HG03045 (cell line): Measurements from ENCODE around the gene ABHD14A.
A peak's percentile ranks its signal among the peaks of the same experiment; 100 is the strongest.

Source experiments
- ATAC-seq: cut with Tn5 transposase; IDR thresholded peaks from one replicate; pipeline ENCODE4 v1.9.1; 2021; ENCODE audit warnings: mild to moderate bottlenecking, moderate library complexity; ENCODE audit not compliant: unreplicated experiment

The ABHD14A gene

DNA sequence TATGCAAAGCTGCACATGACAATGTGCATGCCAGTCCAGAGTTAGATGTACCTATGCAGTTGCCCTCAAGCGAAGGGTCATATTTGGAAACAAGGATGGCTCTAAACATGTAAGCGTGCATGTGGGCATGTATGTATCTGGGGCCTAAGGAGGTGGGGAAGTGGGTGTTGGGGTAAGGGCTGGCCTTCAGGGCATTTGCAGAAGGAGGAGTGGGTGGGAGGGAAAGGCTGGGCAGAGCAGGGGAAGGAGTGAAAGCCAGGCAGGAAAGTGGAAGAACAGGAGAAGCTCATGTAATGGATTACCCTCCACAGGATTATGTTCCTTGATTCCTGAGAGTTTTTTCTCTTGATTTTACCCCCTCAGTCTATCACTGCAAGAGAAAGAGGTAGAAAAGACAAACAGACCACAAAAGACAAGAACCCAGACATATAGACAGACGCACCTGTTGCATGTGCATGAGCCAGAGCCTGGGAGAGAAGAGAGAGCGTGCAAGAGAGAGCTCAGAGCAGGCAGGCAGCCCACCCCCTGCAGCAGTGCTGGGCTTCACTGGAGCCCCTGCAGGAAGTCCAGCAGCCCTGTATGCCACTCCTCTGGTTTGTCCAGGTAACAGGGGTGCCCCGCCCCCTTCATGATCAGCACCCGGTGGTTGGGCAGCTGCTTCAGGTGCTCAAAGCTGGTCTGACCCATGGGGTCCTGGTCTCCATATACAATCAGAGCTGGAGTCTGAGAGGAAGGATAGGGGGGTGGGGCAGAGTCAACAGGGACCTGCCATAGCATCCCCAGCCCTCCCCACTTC is 5.8 kb upstream of the ABHD14A start:
- ATAC-seq, result no peak

DNA sequence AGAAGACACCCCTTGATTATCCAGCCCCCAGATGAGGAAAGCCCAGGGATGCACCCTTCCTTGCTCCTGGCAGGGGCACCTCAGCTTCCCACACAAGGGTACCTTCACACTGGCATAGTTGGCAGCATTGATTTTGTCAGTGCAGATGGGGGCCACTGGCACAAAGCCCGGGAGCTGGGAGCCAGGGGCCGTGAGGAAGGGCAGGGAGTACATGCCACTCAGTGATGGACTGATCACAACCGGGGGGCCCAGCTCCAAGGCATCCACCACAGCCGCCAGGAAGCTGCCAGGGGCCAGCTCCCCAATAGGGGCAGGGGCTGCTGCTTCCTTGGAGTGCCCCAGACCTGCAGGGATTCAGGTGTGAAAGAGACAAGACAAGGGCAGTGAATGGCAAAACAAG is 5.0 kb upstream of the ABHD14A start:
- ATAC-seq, result no peak

DNA sequence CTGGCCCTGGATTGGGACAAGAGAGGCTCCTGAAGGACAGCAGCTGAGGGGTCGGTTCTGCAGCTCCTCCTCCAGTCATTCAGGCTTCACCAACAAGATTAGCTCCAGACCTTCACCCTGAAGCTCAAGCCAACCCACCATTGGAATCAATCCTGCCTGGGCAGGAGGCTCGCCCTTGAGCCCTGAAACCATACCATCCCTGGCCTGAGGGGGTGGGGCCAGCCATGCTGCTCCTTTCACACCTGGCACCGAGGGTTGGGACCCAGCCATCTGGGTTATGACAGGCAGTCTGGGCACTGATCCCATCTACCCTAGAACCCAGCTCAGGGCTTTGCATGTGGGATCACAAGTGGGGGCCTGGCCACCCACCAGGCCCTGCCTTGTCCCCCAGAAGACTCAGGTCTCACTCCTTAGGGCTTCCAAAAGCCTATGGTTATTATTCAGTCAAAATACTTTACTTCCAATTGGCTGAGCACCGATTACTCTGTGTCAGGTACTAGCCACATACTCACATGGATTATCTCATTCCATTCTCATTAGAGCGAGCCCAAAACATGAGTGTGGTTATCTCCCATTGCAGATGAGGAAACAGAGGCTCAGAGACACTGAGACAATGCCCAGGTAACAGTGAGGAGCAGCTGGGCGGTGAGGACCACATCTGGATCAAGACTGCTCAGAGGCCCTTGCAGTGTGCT is 4.1 kb upstream of the ABHD14A start:
- no peak for ATAC-seq

DNA sequence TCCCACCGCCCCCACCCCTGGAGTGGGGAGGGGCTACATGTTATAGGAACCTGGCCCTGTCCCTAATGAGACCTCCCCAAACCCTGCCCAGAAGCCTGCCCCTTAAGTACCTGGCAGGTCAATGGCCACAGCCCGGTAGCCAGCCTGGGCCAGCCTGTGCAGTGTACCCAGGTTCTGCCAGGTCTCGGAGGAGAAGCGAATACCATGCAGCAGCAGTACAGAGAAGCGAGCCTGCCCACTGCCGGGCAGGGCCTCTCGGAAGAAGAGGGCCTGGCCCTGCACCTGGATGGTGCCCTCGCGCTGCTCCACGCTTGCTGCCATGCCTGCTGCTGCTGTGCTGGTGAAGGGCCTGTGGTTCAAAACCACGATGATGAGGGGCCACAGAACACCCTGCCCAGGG is 3.5 kb upstream of the ABHD14A start:
- no peak for ATAC-seq

GRCh38 chr3:51974277-51974962 is 444 bp upstream of the ABHD14A start:
- peak; percentile 10 for ATAC-seq

DNA sequence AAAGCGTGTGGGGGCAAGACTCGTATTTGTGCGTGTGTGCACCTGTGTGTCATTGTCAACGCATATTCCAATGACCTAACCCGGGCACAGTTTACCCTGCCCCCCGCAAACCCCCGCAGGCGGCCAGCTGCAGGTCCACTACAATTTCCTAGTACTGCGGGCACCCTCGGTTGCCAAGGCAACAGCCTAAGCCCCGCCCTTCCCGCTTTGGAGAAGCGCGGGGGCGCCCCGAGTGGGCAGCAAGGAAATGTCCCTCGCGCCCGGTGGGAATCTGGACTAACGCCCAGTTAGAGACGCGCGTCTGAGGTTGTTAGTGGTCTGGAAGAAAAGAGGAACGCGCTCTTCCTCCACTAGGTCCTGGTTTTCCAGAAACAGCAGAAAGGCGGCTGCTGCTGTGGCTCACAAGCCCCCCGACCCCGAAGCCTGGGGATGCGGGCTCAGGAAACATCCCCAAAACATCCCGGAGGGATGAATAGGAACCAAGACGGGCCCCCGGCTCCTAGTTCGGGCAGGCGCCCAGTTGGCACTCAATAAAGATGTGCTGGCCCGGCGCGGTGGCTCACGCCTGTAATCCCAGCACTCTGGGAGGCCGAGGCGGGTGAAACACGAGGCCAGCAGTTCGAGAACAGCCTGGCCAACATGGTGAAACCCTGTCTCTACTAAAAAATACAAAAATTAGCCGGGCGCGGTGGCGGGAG is 1.1 kb downstream of the ABHD14A start:
- ATAC-seq, result no peak

GRCh38 chr3:51977446-51978142 is 2.7 kb downstream of the ABHD14A start:
- no peak for ATAC-seq

DNA sequence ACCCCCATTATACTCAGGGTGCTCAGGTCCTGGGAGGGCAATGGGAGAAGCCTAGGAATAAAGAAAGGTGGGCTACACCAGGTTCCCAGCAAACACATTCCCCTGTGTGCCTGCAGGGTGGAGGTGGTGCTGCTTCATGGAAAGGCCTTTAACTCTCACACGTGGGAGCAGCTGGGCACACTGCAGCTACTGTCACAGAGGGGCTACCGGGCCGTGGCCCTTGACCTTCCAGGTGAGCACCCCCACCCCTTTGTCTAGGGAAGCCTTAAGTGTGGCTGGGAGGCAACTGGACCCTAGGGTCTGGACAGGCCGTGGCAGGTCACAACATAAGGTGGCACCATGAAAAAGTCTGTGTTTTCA is 3.3 kb downstream of the ABHD14A start:
- no peak for ATAC-seq

DNA sequence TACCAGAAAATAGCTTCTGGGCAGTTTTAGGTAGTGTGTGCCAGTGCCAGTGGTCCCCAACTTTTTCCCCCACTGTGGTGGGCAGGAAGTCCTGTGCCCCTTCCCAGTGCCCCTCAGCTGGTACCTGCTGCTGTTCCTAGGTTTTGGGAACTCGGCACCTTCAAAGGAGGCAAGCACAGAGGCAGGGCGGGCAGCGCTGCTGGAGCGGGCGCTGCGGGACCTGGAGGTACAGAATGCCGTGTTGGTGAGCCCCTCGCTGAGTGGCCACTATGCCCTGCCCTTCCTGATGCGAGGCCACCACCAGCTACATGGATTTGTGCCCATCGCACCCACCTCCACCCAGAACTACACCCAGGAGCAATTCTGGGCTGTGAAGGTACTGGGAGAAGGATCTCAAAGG is 5.4 kb downstream of the ABHD14A start:
- no peak for ATAC-seq

DNA sequence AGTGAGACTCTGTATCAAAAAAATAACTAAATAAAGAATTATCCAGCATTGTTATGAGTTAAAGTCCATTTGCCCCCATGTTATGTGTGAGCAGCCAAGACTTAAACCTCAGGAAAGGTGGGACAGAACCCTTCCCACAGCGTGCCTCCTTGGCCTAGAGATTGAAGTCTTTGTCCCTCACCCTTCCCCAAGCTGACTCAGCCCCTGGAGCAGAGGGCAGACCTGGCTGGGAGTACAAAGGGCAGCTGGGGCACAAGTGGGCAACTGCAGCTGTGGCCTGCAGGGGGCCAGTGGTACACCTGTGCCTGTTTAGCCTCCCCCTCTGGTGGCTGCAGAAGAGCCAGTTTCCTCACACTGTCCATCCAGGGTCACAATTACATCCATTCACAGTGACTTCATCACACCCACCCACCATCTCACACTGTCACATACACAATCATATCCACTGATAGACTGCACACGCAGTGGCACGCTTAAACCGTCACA is 7.5 kb downstream of the ABHD14A start:
- peak; percentile 26 for ATAC-seq

DNA sequence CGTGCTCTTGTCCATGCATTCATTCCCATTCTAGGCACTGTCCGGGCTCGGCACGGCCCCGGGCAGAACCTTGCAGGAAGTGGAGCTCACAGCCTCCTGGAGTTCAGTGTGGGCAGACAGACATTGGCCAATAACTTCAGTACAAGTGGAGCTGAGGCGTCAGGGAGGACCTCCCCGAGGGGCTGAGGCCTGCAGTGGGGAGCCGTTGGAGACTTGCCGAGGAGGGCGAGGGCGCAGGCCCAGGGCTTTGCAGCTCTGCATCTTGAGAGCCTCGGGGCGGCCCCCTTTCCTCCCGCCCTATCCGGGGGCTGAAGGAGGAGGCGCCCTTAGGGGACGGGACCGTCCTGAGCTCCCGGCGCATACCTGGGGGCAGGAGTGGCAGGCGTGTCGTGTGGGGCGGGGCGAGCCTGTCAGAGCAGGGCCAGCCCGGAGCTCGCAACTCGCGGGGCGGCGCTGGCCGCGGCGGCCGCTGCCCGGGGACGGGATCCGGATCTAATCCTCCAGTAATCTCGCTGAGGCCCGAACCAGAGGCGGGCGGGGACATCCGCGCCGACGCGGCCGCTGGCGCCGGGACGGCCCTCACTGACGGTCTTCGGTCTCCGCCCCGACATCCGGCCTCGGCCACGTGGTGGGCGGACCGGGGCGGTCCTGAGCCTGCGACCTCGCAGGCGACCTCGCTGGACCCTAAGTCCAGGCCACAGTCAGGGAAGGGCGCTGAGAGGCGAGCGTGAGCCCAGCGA is 8.1 kb downstream of the ABHD14A start, which contains the start of gene ACY1:
Gene ACY1, plus strand, starts transcription at position 698 of the 740 bp plus-strand sequence. CDS start 530 bp downstream, outside the sequence.
- ATAC-seq, result peak; percentile 77

DNA sequence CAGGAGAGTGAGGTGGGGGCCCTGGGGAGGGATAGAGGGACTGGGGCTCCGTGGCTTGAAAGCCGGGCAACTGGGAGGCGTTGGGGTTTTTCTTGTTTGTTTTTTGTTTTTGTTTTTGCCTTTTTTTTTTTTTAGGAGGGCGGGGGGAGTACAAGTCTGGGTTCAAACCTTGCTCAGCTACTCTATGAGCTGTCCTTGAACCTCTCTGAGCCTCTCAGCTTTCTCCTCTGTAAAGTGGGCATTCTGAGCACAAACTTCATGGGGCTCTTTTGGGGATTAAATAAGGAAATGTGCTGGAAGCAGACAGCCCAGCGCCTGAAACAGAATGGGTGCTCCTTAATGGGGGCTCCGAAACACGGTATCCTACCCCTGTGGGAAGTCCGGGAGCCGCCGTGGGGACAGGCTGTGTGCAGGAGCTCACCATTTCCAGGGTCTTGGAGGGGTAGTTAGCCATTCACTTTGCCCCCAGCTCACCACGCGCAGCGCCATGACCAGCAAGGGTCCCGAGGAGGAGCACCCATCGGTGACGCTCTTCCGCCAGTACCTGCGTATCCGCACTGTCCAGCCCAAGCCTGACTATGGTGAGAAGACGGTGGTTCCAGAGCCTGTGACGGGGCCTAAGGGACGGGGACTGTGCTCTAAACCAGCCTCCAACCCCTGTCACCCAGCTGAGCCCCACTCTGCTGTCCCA is 8.9 kb downstream of the ABHD14A start:
- ATAC-seq, result no peak

GRCh38 chr3:51984269-51984647 is 9.4 kb downstream of the ABHD14A start:
- no peak for ATAC-seq

GRCh38 chr3:51985063-51985462 is 10.2 kb downstream of the ABHD14A start:
- no peak for ATAC-seq

DNA sequence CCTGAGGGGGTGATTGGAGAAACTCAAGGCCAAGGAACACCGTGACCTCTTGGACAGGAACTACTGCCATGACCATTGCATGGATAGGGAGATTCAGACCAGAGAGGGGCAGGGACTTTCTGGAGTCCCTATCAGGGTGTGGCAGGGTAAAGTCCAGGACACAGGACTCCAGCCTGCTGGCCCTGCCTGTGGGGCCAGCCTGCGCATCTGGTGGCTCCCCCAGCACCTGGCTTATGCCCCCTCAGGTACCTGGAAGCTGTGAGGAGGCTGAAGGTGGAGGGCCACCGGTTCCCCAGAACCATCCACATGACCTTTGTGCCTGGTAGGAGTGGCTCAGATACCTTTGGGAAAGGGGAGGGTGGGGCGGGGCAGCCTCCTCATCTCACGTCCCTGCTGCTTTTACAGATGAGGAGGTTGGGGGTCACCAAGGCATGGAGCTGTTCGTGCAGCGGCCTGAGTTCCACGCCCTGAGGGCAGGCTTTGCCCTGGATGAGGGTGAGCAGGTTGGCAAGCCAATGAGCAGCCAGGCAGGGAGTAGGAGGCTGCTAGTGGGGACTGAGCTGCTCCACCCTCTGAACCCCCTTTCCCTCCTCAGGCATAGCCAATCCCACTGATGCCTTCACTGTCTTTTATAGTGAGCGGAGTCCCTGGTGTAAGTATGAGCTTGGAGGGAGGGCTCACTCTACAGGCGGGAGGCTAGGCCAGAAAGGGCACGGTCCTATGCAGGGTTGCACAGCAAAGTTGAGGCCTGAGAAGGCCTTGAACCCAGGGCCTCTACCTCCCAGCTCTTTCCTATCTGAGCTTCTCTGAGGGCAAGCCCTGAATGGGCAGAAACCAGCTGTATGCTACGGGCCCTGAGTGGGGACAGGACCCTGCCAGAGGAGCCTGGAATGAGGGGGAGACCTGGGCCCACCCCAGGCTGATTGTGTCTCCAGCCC is 11.4 kb downstream of the ABHD14A start:
- ATAC-seq, result no peak

GRCh38 chr3:51987568-51987967 is 12.7 kb downstream of the ABHD14A start:
- ATAC-seq, result no peak

GRCh38 chr3:51988286-51989146 is 13.7 kb downstream of the ABHD14A start:
- ATAC-seq, result no peak
